DMS53 treated with DMSO at 0.1 percent for 48 hours (cell line): ENCODE results near the gene SPATS2.

Experiments
- DNase-seq: peaks from one replicate; lab custom pipeline; 2025; ENCODE audit not compliant: unreplicated experiment; lab: John Stamatoyannopoulos, UW

SPATS2 gene

GRCh38 chr12:49552899-49553298, 185.6 kb downstream of the SPATS2 start:
- DNase-seq: no peak

- peak; percentile 68 for DNase-seq
These were observed 186.3 kb downstream of the SPATS2 start for GRCh38 chr12:49553512-49554088.

GRCh38 chr12:49554266-49554665, 187.0 kb downstream of the SPATS2 start:
- DNase-seq: no peak

GRCh38 chr12:49555631-49556390, 188.5 kb downstream of the SPATS2 start:
- no peak for DNase-seq

- DNase-seq: no peak
These were observed 189.3 kb downstream of the SPATS2 start for GRCh38 chr12:49556391-49557186.

GRCh38 chr12:49557187-49557916, 190.1 kb downstream of the SPATS2 start:
- no peak for DNase-seq

GRCh38 chr12:49557917-49558215, 190.6 kb downstream of the SPATS2 start:
- DNase-seq: no peak

GRCh38 chr12:49558526-49558925, 191.3 kb downstream of the SPATS2 start:
- DNase-seq: no peak

- no peak for DNase-seq
These were observed 191.9 kb downstream of the SPATS2 start for GRCh38 chr12:49559011-49559675.

- no peak for DNase-seq
These were observed 193.4 kb downstream of the SPATS2 start for GRCh38 chr12:49560695-49561094.

- DNase-seq: no peak
These were observed 195.0 kb downstream of the SPATS2 start for GRCh38 chr12:49562233-49562632.

GRCh38 chr12:49562831-49563230, 195.6 kb downstream of the SPATS2 start:
- no peak for DNase-seq

- no peak for DNase-seq
These were observed 196.9 kb downstream of the SPATS2 start for GRCh38 chr12:49563951-49564685.

GRCh38 chr12:49564686-49565405, 197.6 kb downstream of the SPATS2 start:
- DNase-seq: no peak

- no peak for DNase-seq
These were observed 198.4 kb downstream of the SPATS2 start for GRCh38 chr12:49565406-49566265.

- DNase-seq: no peak
These were observed 199.1 kb downstream of the SPATS2 start for GRCh38 chr12:49566361-49566760.

- no peak for DNase-seq
These were observed 200.0 kb downstream of the SPATS2 start for GRCh38 chr12:49567302-49567610.

GRCh38 chr12:49567611-49568441, 200.6 kb downstream of the SPATS2 start, which contains the start of gene MCRS1:
TSS of gene MCRS1 (minus strand) at chr12:49568142. CDS start at chr12:49566731, 1,411 bp downstream.
- peak; percentile 84 for DNase-seq
